Colonic mucosa (tissue), 4 donors: ENCODE measurements around the gene DRD2. TPM values are rescaled to one million over a fixed set of nuclear protein-coding genes. Genes with fewer than 3 reads are reported as not detected.

Source experiments
- DNase-seq: peaks from one replicate; pipeline ENCODE4 v3.0.0-alpha.2; 2020
- H3K27ac ChIP-seq: fragments of 200-600 bp; one replicate; pipeline ENCODE4 v1.8.0; 2021
- H3K27me3 ChIP-seq: fragments of 200-600 bp; one replicate; pipeline ENCODE4 v1.8.0; 2021
- H3K36me3 ChIP-seq: fragments of 200-600 bp; one replicate; pipeline ENCODE4 v1.8.0; 2021
- H3K4me1 ChIP-seq: fragments of 200-600 bp; one replicate; pipeline ENCODE4 v1.8.0; 2021; ENCODE audit warnings: mild to moderate bottlenecking
- H3K4me3 ChIP-seq: fragments of 200-600 bp; one replicate; pipeline ENCODE4 v1.8.0; 2021
- H3K9ac ChIP-seq, 2 donors: one replicate each; pipeline ENCODE4 v1.7.0; 2013; ENCODE audit warnings: control low read depth in 2 of 2, low read depth in 2 of 2, low read length in 2 of 2
- H3K9me3 ChIP-seq: fragments of 200-600 bp; one replicate; pipeline ENCODE4 v1.8.0; 2021
- CTCF ChIP-seq: fragments of 200-600 bp; IDR thresholded peaks from one replicate; pipeline ENCODE4 v1.8.0; 2022; ENCODE audit warnings: antibody characterized with exemption, mild to moderate bottlenecking
- intact Hi-C: fragments of 100-400 bp; cut with DNase I; formaldehyde crosslinking; loops from one replicate; pipeline ENCODE4 v1.14.1; 2022
- total RNA-seq, 2 donors: library from RNA; stranded (reverse); fragmentation: NEBNext Ultra II Directional in 1 of 2; extraction: Animal tissue kit (Norgen Biotek cat#: 25700) in 1 of 2; gene quantifications; one replicate each; pipeline ENCODE4 v1.2.1, GENCODE V29; 2021
- donor health status: healthy.
- donor health status: DM: no; HTN: no; CAD: no.
- donor health status: DM: no; HTN: no; CAD: no.

The DRD2 gene
- total RNA-seq, 2 donors from 2014 or later, result 0.10 to 0.27 TPM

- no peak for TF ChIP-seq CTCF
- no peaks in the 10 kb centered on the region for H3K4me1 ChIP-seq
- no peak overlapping the region for H3K9ac ChIP-seq
- intact Hi-C loops, result no loop called here
- H3K4me3 ChIP-seq, result no peak overlapping the region
- H3K36me3 ChIP-seq, result no peaks in the 10 kb centered on the region
- no peaks in the 10 kb centered on the region for H3K27me3 ChIP-seq
- no peaks in the 10 kb centered on the region for H3K9me3 ChIP-seq
- no peak overlapping the region for H3K27ac ChIP-seq
- no peak for DNase-seq
Measured at GRCh38 chr11:113484223-113484622, 9.0 kb upstream of the DRD2 start.

GRCh38 chr11:113481672-113482071, 6.5 kb upstream of the DRD2 start:
- intact Hi-C loops, result no loop called here
- H3K4me1 ChIP-seq, result no peaks in the 10 kb centered on the region
- no peak overlapping the region for H3K27ac ChIP-seq
- no peak overlapping the region for H3K4me3 ChIP-seq
- H3K9ac ChIP-seq, result no peak overlapping the region
- DNase-seq, result no peak
- H3K36me3 ChIP-seq, result no peaks in the 10 kb centered on the region
- TF ChIP-seq CTCF, result no peak
- no peaks in the 10 kb centered on the region for H3K9me3 ChIP-seq
- H3K27me3 ChIP-seq, result peaks cover under 1% of the 10 kb centered on the region

- intact Hi-C loops, result no loop called here
Measured at GRCh38 chr11:113481226-113481625, 6.0 kb upstream of the DRD2 start.

GRCh38 chr11:113477321-113477720, 2.1 kb upstream of the DRD2 start:
- TF ChIP-seq CTCF, result no peak
- intact Hi-C loops, result no loop called here
- no peak overlapping the region for H3K9ac ChIP-seq
- H3K27me3 ChIP-seq, result peaks cover 27% of the 10 kb centered on the region
- no peaks in the 10 kb centered on the region for H3K9me3 ChIP-seq
- H3K27ac ChIP-seq, result no peak overlapping the region
- no peaks in the 10 kb centered on the region for H3K4me1 ChIP-seq
- no peak overlapping the region for H3K4me3 ChIP-seq
- H3K36me3 ChIP-seq, result no peaks in the 10 kb centered on the region
- no peak for DNase-seq

More at GRCh38 chr11:113481226-113481625, 6.0 kb upstream of the DRD2 start:
- no peaks in the 10 kb centered on the region for H3K4me1 ChIP-seq
- no peak overlapping the region for H3K4me3 ChIP-seq
- H3K27ac ChIP-seq, result no peak overlapping the region
- H3K9me3 ChIP-seq, result no peaks in the 10 kb centered on the region
- no peak overlapping the region for H3K9ac ChIP-seq
- TF ChIP-seq CTCF, result no peak
- DNase-seq, result no peak
- H3K27me3 ChIP-seq, result peaks cover 5% of the 10 kb centered on the region
- H3K36me3 ChIP-seq, result no peaks in the 10 kb centered on the region

- H3K27me3 ChIP-seq, result peaks cover 27% of the 10 kb centered on the region
- no peak for TF ChIP-seq CTCF
- no peak overlapping the region for H3K4me3 ChIP-seq
- H3K9me3 ChIP-seq, result no peaks in the 10 kb centered on the region
- intact Hi-C loops, result no loop called here
- H3K9ac ChIP-seq, result no peak overlapping the region
- DNase-seq, result no peak
- no peaks in the 10 kb centered on the region for H3K4me1 ChIP-seq
- H3K36me3 ChIP-seq, result no peaks in the 10 kb centered on the region
- H3K27ac ChIP-seq, result no peak overlapping the region
Measured at GRCh38 chr11:113476553-113476952, 1.4 kb upstream of the DRD2 start.
